ENCODE results near the gene ELFN1.

Gene ELFN1

GRCh38 chr7:1700086-1700485, 30.0 kb downstream of the ELFN1 start:
- TF ChIP-seq CTCF (IDR thresholded peaks at IDR 0.05): no peak
- peaks cover 53% of the 10 kb centered on the region for H3K36me3 Mint-ChIP-seq (ENCODE audit: low read depth)
- H3K4me3 Mint-ChIP-seq: no peak overlapping the region
- peaks cover 32% of the 10 kb centered on the region for H3K4me1 Mint-ChIP-seq
- DNase-seq: no peak
- H3K27ac Mint-ChIP-seq: peak overlapping the region; percentile 71
- peaks cover 36% of the 10 kb centered on the region for H3K9me3 Mint-ChIP-seq
- H3K27me3 Mint-ChIP-seq (ENCODE audit: low read depth, poor library complexity): peaks cover 13% of the 10 kb centered on the region

- Mint-ChIP-seq H3K4me3 (no peak overlapping the region), H3K27me3 (ENCODE audit: low read depth, poor library complexity) (peaks cover 13% of the 10 kb centered on the region), H3K36me3 (ENCODE audit: low read depth) (peaks cover 53% of the 10 kb centered on the region), H3K4me1 (peaks cover 30% of the 10 kb centered on the region), H3K9me3 (peaks cover 36% of the 10 kb centered on the region), H3K27ac (no peak overlapping the region)
- no peak for TF ChIP-seq CTCF (IDR thresholded peaks at IDR 0.05)
- DNase-seq: no peak
Measured at GRCh38 chr7:1700536-1701333, 30.7 kb downstream of the ELFN1 start.

- Mint-ChIP-seq H3K27ac (no peak overlapping the region), H3K4me3 (no peak overlapping the region), H3K27me3 (ENCODE audit: low read depth, poor library complexity) (peaks cover 13% of the 10 kb centered on the region), H3K4me1 (peaks cover 23% of the 10 kb centered on the region), H3K9me3 (peaks cover 36% of the 10 kb centered on the region), H3K36me3 (ENCODE audit: low read depth) (peaks cover 54% of the 10 kb centered on the region)
- no peak for TF ChIP-seq CTCF (IDR thresholded peaks at IDR 0.05)
- DNase-seq: no peak
Measured at GRCh38 chr7:1702652-1703051, 32.6 kb downstream of the ELFN1 start.

GRCh38 chr7:1703441-1703840, 33.4 kb downstream of the ELFN1 start:
- no peak overlapping the region for H3K27ac Mint-ChIP-seq
- no peak for TF ChIP-seq CTCF (IDR thresholded peaks at IDR 0.05)
- H3K36me3 Mint-ChIP-seq (ENCODE audit: low read depth): peaks cover 54% of the 10 kb centered on the region
- peaks cover 36% of the 10 kb centered on the region for H3K9me3 Mint-ChIP-seq
- H3K27me3 Mint-ChIP-seq (ENCODE audit: low read depth, poor library complexity): peaks cover 13% of the 10 kb centered on the region
- H3K4me1 Mint-ChIP-seq: peaks cover 17% of the 10 kb centered on the region
- H3K4me3 Mint-ChIP-seq: no peak overlapping the region
- no peak for DNase-seq

- peaks cover 54% of the 10 kb centered on the region for H3K36me3 Mint-ChIP-seq (ENCODE audit: low read depth)
- no peak for TF ChIP-seq CTCF (IDR thresholded peaks at IDR 0.05)
- no peak for DNase-seq
- H3K4me1 Mint-ChIP-seq: peaks cover 17% of the 10 kb centered on the region
- H3K4me3 Mint-ChIP-seq: no peak overlapping the region
- H3K27me3 Mint-ChIP-seq (ENCODE audit: low read depth, poor library complexity): peaks cover 13% of the 10 kb centered on the region
- no peak overlapping the region for H3K27ac Mint-ChIP-seq
- peaks cover 41% of the 10 kb centered on the region for H3K9me3 Mint-ChIP-seq
Measured at GRCh38 chr7:1703871-1704810, 34.1 kb downstream of the ELFN1 start.
